Esophagus squamous epithelium (tissue), 4 donors: ENCODE data around the gene RTP5.

ENCODE experiments used
- CTCF ChIP-seq, 6 experiments: fragments of 450-650 bp in 4 of 6; fragments of 200-600 bp in 2 of 6; sonication (generic) in 2 of 6; IDR thresholded peaks; one replicate each; pipeline ENCODE4 v1.5.1; 2016 to 2019; ENCODE audit warnings: antibody characterized with exemption in 6 of 6, mild to moderate bottlenecking in 4 of 6, moderate library complexity in 4 of 6
- POLR2A ChIP-seq, 4 donors: fragments of 450-650 bp; IDR thresholded peaks; one replicate each; pipeline ENCODE4 v1.6.1; 2017; ENCODE audit warnings: antibody characterized with exemption in 4 of 4, mild to moderate bottlenecking in 4 of 4, moderate library complexity in 3 of 4

DNA sequence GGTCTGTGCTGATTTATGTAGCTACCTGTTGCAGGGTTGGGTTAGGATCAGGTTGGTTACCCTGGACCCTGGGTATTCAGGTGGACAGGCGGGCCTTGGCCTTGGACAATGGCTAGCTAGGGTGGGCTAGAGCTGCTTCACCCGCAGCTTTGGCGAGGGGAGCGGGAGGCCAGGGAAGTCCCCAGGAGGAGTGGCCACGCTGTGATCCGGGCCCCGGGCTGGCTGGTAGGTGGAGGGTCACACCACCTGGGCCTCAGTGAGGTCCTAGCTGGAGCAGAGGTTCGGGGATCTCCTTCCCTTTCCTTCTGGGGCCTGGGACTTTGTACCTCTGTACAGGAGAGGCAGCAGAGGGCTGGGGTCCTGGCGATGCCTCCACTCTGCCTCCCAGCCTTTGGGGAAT is 9.8 kb downstream of the RTP5 start:
- TF ChIP-seq CTCF (IDR thresholded peaks at IDR 0.05) (no peak), POLR2A (IDR thresholded peaks at IDR 0.05) (no peak)
